H9 (cell line): ENCODE data around the gene TRERF1. TPM values are rescaled to one million over a fixed set of nuclear protein-coding genes. Genes with fewer than 3 reads are reported as not detected.

Source experiments
- DNase-seq: peaks from one replicate; pipeline ENCODE4 v3.0.0-alpha.2; 2017
- H2AFZ ChIP-seq: one replicate; pipeline ENCODE4 v1.6.1; 2013; ENCODE audit warnings: mild to moderate bottlenecking, low read length, control low read depth, moderate library complexity
- H2AK5ac ChIP-seq: 2 replicates; pipeline ENCODE4 v1.6.1; 2013; ENCODE audit warnings: low read length, control low read depth, mixed read lengths; ENCODE audit not compliant: insufficient read length
- H2BK120ac ChIP-seq: one replicate; pipeline ENCODE4 v1.6.1; 2013; ENCODE audit warnings: low read depth, mild to moderate bottlenecking, low read length, control low read depth, inconsistent platforms; ENCODE audit not compliant: poor library complexity, severe bottlenecking
- H2BK12ac ChIP-seq: 2 replicates; pipeline ENCODE4 v1.6.1; 2013; ENCODE audit warnings: low read length, control low read depth, mixed read lengths, low read depth; ENCODE audit not compliant: insufficient read length
- H2BK15ac ChIP-seq: 2 replicates; pipeline ENCODE4 v1.6.1; 2013; ENCODE audit warnings: low read depth, low read length, control low read depth
- H2BK20ac ChIP-seq: one replicate; pipeline ENCODE4 v1.6.1; 2013; ENCODE audit warnings: low read depth, mild to moderate bottlenecking, low read length, control low read depth, inconsistent platforms; ENCODE audit not compliant: poor library complexity, severe bottlenecking
- H2BK5ac ChIP-seq: 2 replicates; pipeline ENCODE4 v1.6.1; 2013; ENCODE audit warnings: low read length, control low read depth, mixed read lengths; ENCODE audit not compliant: insufficient read length
- H3K14ac ChIP-seq: 2 replicates; pipeline ENCODE4 v1.6.1; 2013; ENCODE audit warnings: low read length, control low read depth; ENCODE audit not compliant: insufficient read depth
- H3K18ac ChIP-seq: 2 replicates; pipeline ENCODE4 v1.6.1; 2013; ENCODE audit warnings: low read depth, mild to moderate bottlenecking, mixed read lengths, low read length, control low read depth; ENCODE audit not compliant: insufficient read length
- H3K23ac ChIP-seq: 2 replicates; pipeline ENCODE4 v1.6.1; 2013; ENCODE audit warnings: low read length, control low read depth, mixed read lengths, low read depth; ENCODE audit not compliant: insufficient read length
- H3K23me2 ChIP-seq: 2 replicates; pipeline ENCODE4 v1.6.1; 2013; ENCODE audit warnings: low read depth, mild to moderate bottlenecking, mixed read lengths, low read length, control low read depth; ENCODE audit not compliant: insufficient read length, poor library complexity, severe bottlenecking
- H3K27ac ChIP-seq: 2 replicates; pipeline ENCODE4 v1.5.1; 2013; ENCODE audit warnings: low read length, control low read depth, mixed read lengths, low read depth; ENCODE audit not compliant: insufficient read length
- H3K27me3 ChIP-seq: 2 replicates; pipeline ENCODE4 v1.6.1; 2013; ENCODE audit warnings: low read length, control low read depth, inconsistent platforms; ENCODE audit not compliant: insufficient read depth
- H3K4ac ChIP-seq: 2 replicates; pipeline ENCODE4 v1.6.1; 2013; ENCODE audit warnings: low read depth, mild to moderate bottlenecking, control low read depth, inconsistent platforms, low read length, moderate library complexity
- H3K4me1 ChIP-seq: 2 replicates; pipeline ENCODE4 v1.6.1; 2013; ENCODE audit warnings: low read length, control low read depth, inconsistent platforms; ENCODE audit not compliant: insufficient read depth
- H3K4me2 ChIP-seq: 2 replicates; pipeline ENCODE4 v1.6.1; 2013; ENCODE audit warnings: low read length, control low read depth, mixed read lengths; ENCODE audit not compliant: insufficient read length, insufficient read depth
- H3K56ac ChIP-seq: 2 replicates; pipeline ENCODE4 v1.6.1; 2013; ENCODE audit warnings: low read depth, mild to moderate bottlenecking, mixed read lengths, low read length, control low read depth; ENCODE audit not compliant: insufficient read length
- H3K79me1 ChIP-seq: 2 replicates; pipeline ENCODE4 v1.6.1; 2013; ENCODE audit warnings: low read depth, mild to moderate bottlenecking, moderate library complexity, low read length, control low read depth, inconsistent platforms; ENCODE audit not compliant: insufficient read depth, poor library complexity, severe bottlenecking
- H3K79me2 ChIP-seq: 2 replicates; pipeline ENCODE4 v1.6.1; 2013; ENCODE audit warnings: low read length, control low read depth, inconsistent platforms; ENCODE audit not compliant: insufficient read depth
- H3K9ac ChIP-seq: 2 replicates; pipeline ENCODE4 v1.6.1; 2013; ENCODE audit warnings: low read length, control low read depth, mixed read lengths; ENCODE audit not compliant: insufficient read length; ENCODE audit errors: extremely low read depth
- H3K9me3 ChIP-seq: one replicate; pipeline ENCODE4 v1.6.1; 2013; ENCODE audit warnings: low read depth, low read length, inconsistent platforms; ENCODE audit not compliant: control insufficient read depth
- H3T11ph ChIP-seq: one replicate; pipeline ENCODE4 v1.6.1; 2013; ENCODE audit warnings: mild to moderate bottlenecking, low read length, control low read depth, inconsistent platforms
- H4K20me1 ChIP-seq: one replicate; pipeline ENCODE4 v1.6.1; 2013; ENCODE audit not compliant: control insufficient read depth, insufficient read length, insufficient read depth
- H4K5ac ChIP-seq: 2 replicates; pipeline ENCODE4 v1.6.1; 2013; ENCODE audit warnings: low read depth, mild to moderate bottlenecking, mixed read lengths, low read length, control low read depth; ENCODE audit not compliant: insufficient read length
- H4K8ac ChIP-seq: replicated peaks from 2 replicates; pipeline ENCODE4 v1.6.1; 2013; ENCODE audit warnings: low read length, control low read depth, mixed read lengths, low read depth; ENCODE audit not compliant: insufficient read length
- H4K91ac ChIP-seq: 2 replicates; pipeline ENCODE4 v1.6.1; 2013; ENCODE audit warnings: low read depth, mild to moderate bottlenecking, moderate library complexity, mixed read lengths, low read length, control low read depth; ENCODE audit not compliant: insufficient read length
- H3K27ac Mint-ChIP-seq, 3 experiments: 2 replicates in 2 of 3; 3 replicates in 1 of 3; pipeline ENCODE4 v1.8.0; 2020 to 2021; ENCODE audit warnings: mixed read lengths in 3 of 3, mild to moderate bottlenecking in 1 of 3, moderate library complexity in 1 of 3
- H3K27me3 Mint-ChIP-seq: 2 replicates; pipeline ENCODE4 v1.8.0; 2021; ENCODE audit warnings: low read depth, mild to moderate bottlenecking, moderate library complexity, mixed read lengths
- H3K36me3 Mint-ChIP-seq, 3 experiments: 2 replicates in 2 of 3; 3 replicates in 1 of 3; pipeline ENCODE4 v1.8.0; 2020 to 2021; ENCODE audit warnings: low read depth in 3 of 3, mixed read lengths in 3 of 3; ENCODE audit not compliant: insufficient read depth in 1 of 3
- H3K4me1 Mint-ChIP-seq, 2 experiments: 2 replicates each; pipeline ENCODE4 v1.8.0; 2020; ENCODE audit warnings: mixed read lengths in 2 of 2
- H3K4me3 Mint-ChIP-seq, 2 experiments: 2 replicates in 1 of 2; 3 replicates in 1 of 2; pipeline ENCODE4 v1.8.0; 2020 to 2021; ENCODE audit warnings: mild to moderate bottlenecking in 2 of 2, mixed read lengths in 2 of 2, moderate library complexity in 1 of 2
- H3K9me3 Mint-ChIP-seq, 2 experiments: 2 replicates in 1 of 2; 3 replicates in 1 of 2; pipeline ENCODE4 v1.8.0; 2020; ENCODE audit warnings: mild to moderate bottlenecking in 2 of 2, mixed read lengths in 2 of 2, moderate library complexity in 1 of 2
- CTCF ChIP-seq: fragments of 200-600 bp; sonication (generic); conservative IDR thresholded peaks from 3 replicates; pipeline ENCODE4 v1.8.0; 2021; ENCODE audit warnings: antibody characterized with exemption, mild to moderate bottlenecking
- WGBS: extraction: QIAGEN DNeasy Blood & Tissue Kit; methylation state at CpG from one replicate; pipeline ENCODE4 v1.1.7; 2013; ENCODE audit warnings: missing lambda C conversion rate, low lambda C conversion rate, mixed read lengths; ENCODE audit not compliant: insufficient read length; ENCODE audit errors: extremely low coverage; 5-methylcytosine and 5-hydroxymethylcytosine counted together
- total RNA-seq: library from RNA; stranded (reverse); gene quantifications from 2 replicates; pipeline ENCODE4 v1.2.1, GENCODE V29; 2021

The TRERF1 gene
- total RNA-seq, 1 experiment from 2014 or later: 19.7 TPM

- Mint-ChIP-seq H3K9me3 (no peaks in the 10 kb centered on the region), H3K36me3 (peaks cover 6 to 15% (median 15%) of the 10 kb centered on the region in 3 experiments; a peak in 5 of 7 replicates), H3K4me1 (peaks cover 4 to 7% of the 10 kb centered on the region in 2 experiments), H3K4me3 (no peak overlapping the region), H3K27ac (peak overlapping the region in 1 of 3 experiments; percentile 30; a peak in 1 of 7 replicates), H3K27me3 (no peaks in the 10 kb centered on the region)
- H4K5ac ChIP-seq: no peak overlapping the region
- no peak overlapping the region for H4K8ac ChIP-seq
- DNase-seq: no peak
- no peak overlapping the region for H3K4ac ChIP-seq
- no peaks in the 10 kb centered on the region for H3K4me1 ChIP-seq
- no CpG with 5 or more reads among the region's 3 CpGs for WGBS
- H3K56ac ChIP-seq: no peak overlapping the region
- no peak overlapping the region for H3T11ph ChIP-seq
- H2BK12ac ChIP-seq: no peak overlapping the region
- H3K9me3 ChIP-seq: no peaks in the 10 kb centered on the region
- H3K23ac ChIP-seq: no peak overlapping the region
- H3K27ac ChIP-seq: no peak overlapping the region
- H3K79me1 ChIP-seq: no peaks in the 10 kb centered on the region
- H3K9ac ChIP-seq: no peak overlapping the region
- no peak overlapping the region for H3K4me2 ChIP-seq
- no peak overlapping the region for H2AFZ ChIP-seq
- no peak overlapping the region for H3K14ac ChIP-seq
- no peak overlapping the region for H3K18ac ChIP-seq
- no peaks in the 10 kb centered on the region for H3K27me3 ChIP-seq
- no peaks in the 10 kb centered on the region for H3K79me2 ChIP-seq
- H2BK120ac ChIP-seq: no peak overlapping the region
- H2BK20ac ChIP-seq: no peak overlapping the region
- H2BK15ac ChIP-seq: no peak overlapping the region
- H2BK5ac ChIP-seq: no peak overlapping the region
- no peaks in the 10 kb centered on the region for H3K23me2 ChIP-seq
- H4K20me1 ChIP-seq: no peaks in the 10 kb centered on the region
- H4K91ac ChIP-seq: no peak overlapping the region
- H2AK5ac ChIP-seq: no peak overlapping the region
- TF ChIP-seq CTCF: no peak
Measured at GRCh38 chr6:42201382-42201781, 250.3 kb downstream of the TRERF1 start.
